IMR-90 (cell line): Measurements from ENCODE around the gene RHOT1. TPM values are rescaled to one million over a fixed set of nuclear protein-coding genes. Genes with fewer than 3 reads are reported as not detected.
A peak's percentile ranks its signal among the peaks of the same experiment; 100 is the strongest.

Source experiments
- ATAC-seq: fragments of 200-7000 bp; cut with Tn5 transposase; 2 replicates; pipeline ENCODE4 v1.9.1; 2020; ENCODE audit warnings: low read depth, mild to moderate bottlenecking, moderate library complexity
- BruUV-seq: library from RNA; stranded (reverse); fragments of 400-500 nt; replicated peaks from 2 replicates; lab custom pipeline; 2021; lab: Mats Ljungman, UMichigan
- CTCF ChIA-PET: fragments of 300-600 bp; formaldehyde crosslinking; extraction: SDS; loops from one replicate; lab custom pipeline; 2021; ENCODE audit warnings: antibody characterized with exemption; lab: Yijun Ruan, JAX
- POLR2A ChIA-PET: fragments of 300-600 bp; sonication (Branson Sonifier 250); formaldehyde crosslinking; loops from one replicate; lab custom pipeline; 2022; ENCODE audit warnings: antibody characterized with exemption; ENCODE audit not compliant: unreplicated experiment; lab: Charles Lee
- DNase-seq: peaks from one replicate; pipeline ENCODE4 v3.0.0; 2013
- H2AFZ ChIP-seq: replicated peaks from 2 replicates; pipeline ENCODE3; 2013; ENCODE audit warnings: low read length, mild to moderate bottlenecking; ENCODE audit not compliant: poor library complexity
- H2AK5ac ChIP-seq: 2 replicates; pipeline ENCODE4 v1.6.1; 2013; ENCODE audit warnings: low read depth, low read length, inconsistent platforms
- H2AK9ac ChIP-seq: replicated peaks from 2 replicates; pipeline ENCODE3; 2013; ENCODE audit warnings: mild to moderate bottlenecking, low read depth, low read length, moderate library complexity; ENCODE audit not compliant: poor library complexity
- H2BK120ac ChIP-seq: 2 replicates; pipeline ENCODE4 v1.6.1; 2013; ENCODE audit warnings: low read depth, low read length, inconsistent platforms
- H2BK15ac ChIP-seq: 3 replicates; pipeline ENCODE4 v1.6.1; 2013; ENCODE audit warnings: low read depth, low read length, inconsistent platforms
- H2BK20ac ChIP-seq: 2 replicates; pipeline ENCODE4 v1.6.1; 2013; ENCODE audit warnings: low read depth, mild to moderate bottlenecking, inconsistent platforms, low read length, moderate library complexity
- H2BK5ac ChIP-seq: 2 replicates; pipeline ENCODE4 v1.6.1; 2013; ENCODE audit warnings: mild to moderate bottlenecking, low read depth, low read length, inconsistent platforms; ENCODE audit not compliant: poor library complexity, severe bottlenecking
- H3K14ac ChIP-seq: replicated peaks from 2 replicates; pipeline ENCODE4 v1.6.1; 2013; ENCODE audit warnings: low read depth, low read length, inconsistent platforms
- H3K18ac ChIP-seq: 2 replicates; pipeline ENCODE4 v1.6.1; 2013; ENCODE audit warnings: low read depth, low read length, control low read depth
- H3K23ac ChIP-seq: 2 replicates; pipeline ENCODE4 v1.6.1; 2013; ENCODE audit warnings: low read depth, low read length, inconsistent platforms
- H3K27ac ChIP-seq: 2 replicates; pipeline ENCODE4 v1.5.1; 2013; ENCODE audit warnings: mild to moderate bottlenecking, control low read depth, low read length; ENCODE audit not compliant: insufficient read depth
- H3K27me3 ChIP-seq: 2 replicates; pipeline ENCODE4 v1.6.1; 2013; ENCODE audit warnings: low read length; ENCODE audit not compliant: control insufficient read depth, insufficient read depth
- H3K36me3 ChIP-seq: 2 replicates; pipeline ENCODE4 v1.6.1; 2013; ENCODE audit warnings: low read length, mixed read lengths; ENCODE audit not compliant: control insufficient read depth, insufficient read depth
- H3K4ac ChIP-seq: 2 replicates; pipeline ENCODE4 v1.6.1; 2013; ENCODE audit warnings: low read depth, low read length, inconsistent platforms
- H3K4me1 ChIP-seq: 2 replicates; pipeline ENCODE4 v1.6.1; 2013; ENCODE audit warnings: low read length, mixed read lengths; ENCODE audit not compliant: control insufficient read depth, insufficient read depth
- H3K4me2 ChIP-seq: 2 replicates; pipeline ENCODE4 v1.6.1; 2013; ENCODE audit warnings: low read depth, mild to moderate bottlenecking, control low read depth, low read length, moderate library complexity
- H3K4me3 ChIP-seq: 2 replicates; pipeline ENCODE4 v1.5.1; 2013; ENCODE audit warnings: low read depth, mild to moderate bottlenecking, control low read depth, low read length, moderate library complexity; ENCODE audit not compliant: insufficient read depth
- H3K56ac ChIP-seq: 2 replicates; pipeline ENCODE4 v1.6.1; 2013; ENCODE audit warnings: low read length, inconsistent platforms; ENCODE audit not compliant: insufficient read depth; ENCODE audit errors: extremely low read depth
- H3K79me1 ChIP-seq, 2 experiments: 2 replicates each; pipeline ENCODE4 v1.6.1; 2013; ENCODE audit warnings: low read length in 2 of 2, inconsistent platforms in 1 of 2, low read depth in 1 of 2
- H3K9ac ChIP-seq: 2 replicates; pipeline ENCODE4 v1.6.1; 2013; ENCODE audit warnings: low read depth, low read length, control low read depth
- H3K9me1 ChIP-seq: 2 replicates; pipeline ENCODE4 v1.6.1; 2013; ENCODE audit warnings: low read length, inconsistent platforms; ENCODE audit not compliant: insufficient read depth
- H3K9me3 ChIP-seq: 2 replicates; pipeline ENCODE4 v1.6.1; 2013; ENCODE audit warnings: low read length; ENCODE audit not compliant: control insufficient read depth, insufficient read depth
- H4K20me1 ChIP-seq: 2 replicates; pipeline ENCODE4 v1.6.1; 2013; ENCODE audit warnings: low read length, inconsistent platforms; ENCODE audit not compliant: insufficient read depth
- H4K5ac ChIP-seq: 2 replicates; pipeline ENCODE4 v1.6.1; 2013; ENCODE audit warnings: mild to moderate bottlenecking, low read depth, low read length, control low read depth
- H4K8ac ChIP-seq, 2 experiments: 2 replicates each; pipeline ENCODE4 v1.6.1; 2013; ENCODE audit warnings: low read depth in 2 of 2, low read length in 2 of 2, control low read depth in 1 of 2, inconsistent platforms in 1 of 2
- H4K91ac ChIP-seq: 2 replicates; pipeline ENCODE4 v1.6.1; 2013; ENCODE audit warnings: low read depth, low read length, inconsistent platforms; ENCODE audit not compliant: insufficient read depth
- BHLHE40 ChIP-seq: fragments of 150-350 bp; IDR thresholded peaks from 2 replicates; pipeline ENCODE4 v1.6.1; 2016; ENCODE audit warnings: mild to moderate bottlenecking, low read depth, low read length
- CEBPB ChIP-seq: IDR thresholded peaks from 2 replicates; pipeline ENCODE4 v1.6.1; 2012; ENCODE audit warnings: low read depth, low read length, improper control_type of control experiment
- ELK1 ChIP-seq: fragments of 150-350 bp; IDR thresholded peaks from 2 replicates; pipeline ENCODE4 v1.6.1; 2016; ENCODE audit warnings: low read depth, mild to moderate bottlenecking, low read length, moderate library complexity, borderline replicate concordance
- FOS ChIP-seq: fragments of 150-350 bp; IDR thresholded peaks from 2 replicates; pipeline ENCODE4 v1.6.1; 2016; ENCODE audit warnings: low read depth, low read length
- NFE2L2 ChIP-seq: fragments of 150-350 bp; IDR thresholded peaks from 2 replicates; pipeline ENCODE4 v1.6.1; 2016; ENCODE audit warnings: low read depth, mild to moderate bottlenecking, low read length
- RAD21 ChIP-seq: IDR thresholded peaks from 2 replicates; pipeline ENCODE4 v1.6.1; 2012; ENCODE audit warnings: low read length, improper control_type of control experiment
- RCOR1 ChIP-seq: IDR thresholded peaks from 2 replicates; pipeline ENCODE4 v1.6.1; 2012; ENCODE audit warnings: mild to moderate bottlenecking, low read length, improper control_type of control experiment; ENCODE audit not compliant: insufficient replicate concordance
- WGBS, 2 experiments: methylation state at CpG; one replicate each; pipeline versions ENCODE4 v1.1.5 to v1.1.7; 2013; ENCODE audit warnings: missing lambda C conversion rate in 2 of 2; ENCODE audit not compliant: insufficient read length in 1 of 2; ENCODE audit errors: extremely low coverage in 2 of 2; 5-methylcytosine and 5-hydroxymethylcytosine counted together
- dilution Hi-C: fragments of 300-500 bp; cut with HindIII; formaldehyde crosslinking; loops from one replicate; pipeline ENCODE4 v1.14.3; 2018; ENCODE audit warnings: low sequenced_read_pairs; ENCODE audit not compliant: unreplicated experiment
- in situ Hi-C: fragments of 300-500 bp; cut with MboI; formaldehyde crosslinking; loops from 3 replicates; pipeline ENCODE4 v1.14.3; 2019; ENCODE audit warnings: low sequenced_read_pairs, inconsistent platforms, mixed read lengths
- intact Hi-C: fragments of 100-400 bp; cut with micrococcal nuclease; formaldehyde crosslinking; loops from 2 replicates; pipeline ENCODE4 v1.10.0; 2022
- polyA plus RNA-seq, 3 experiments: library from polyadenylated mRNA; depleted of rRNA; stranded (reverse); fragments of >200 nt; gene quantifications; 2 replicates each; pipeline ENCODE4 v1.2.3, GENCODE V29; 2012; ENCODE audit warnings: low replicate concordance in 1 of 3
- total RNA-seq: library from RNA; depleted of rRNA; stranded (reverse); fragments of >200 nt; gene quantifications from 2 replicates; pipeline ENCODE4 v1.2.3, GENCODE V29; 2012
- TF ChIP-seq, protein P1 (sequence below): fragments of 150-350 bp; IDR thresholded peaks from 2 replicates; pipeline ENCODE4 v1.6.1; 2017; ENCODE audit warnings: mild to moderate bottlenecking, antibody characterized with exemption, low read length, low read depth

Gene RHOT1
- total and polyA plus RNA-seq, 2 of the 4 experiments (the other 2 are of a cell fraction): 27.4 to 27.6 TPM

- WGBS, 2 experiments: 0% methylated on average over 1 of the region's 9 CpGs; no CpG with 5 or more reads in 1 of the 2 experiments
- Histone ChIP-seq H2BK5ac (no peak overlapping the region), H3K4me3 (no peak overlapping the region), H3K18ac (no peak overlapping the region), H2AFZ (peak overlapping the region; percentile 5), H3K4ac (no peak overlapping the region), H3K14ac (no peak overlapping the region), H4K20me1 (no peaks in the 10 kb centered on the region), H3K9ac (no peak overlapping the region), H3K79me1 (no peaks in the 10 kb centered on the region), H4K8ac (no peak overlapping the region), H2BK15ac (no peak overlapping the region), H3K27ac (no peak overlapping the region), H3K56ac (no peak overlapping the region), H2AK5ac (no peak overlapping the region), H2BK120ac (no peak overlapping the region), H3K9me3 (no peaks in the 10 kb centered on the region), H2BK20ac (no peak overlapping the region), H3K23ac (no peak overlapping the region), H3K36me3 (no peaks in the 10 kb centered on the region), H3K4me2 (no peak overlapping the region; the same call in 1 of the 2 replicates), H4K91ac (no peak overlapping the region), H3K9me1 (peaks cover 3% of the 10 kb centered on the region; the same call in 1 of the 2 replicates), H3K27me3 (peaks cover 11% of the 10 kb centered on the region; the same call in 1 of the 2 replicates), H4K5ac (no peak overlapping the region), H2AK9ac (no peak overlapping the region), H3K4me1 (peaks cover 6% of the 10 kb centered on the region; the same call in 1 of the 2 replicates)
- intact Hi-C loops (loop anchor here (10.0 kb wide), 1 partner anchor 189 kb away; the partner anchor contains the start of gene PSMD11), dilution Hi-C loops (no loop called here), in situ Hi-C loops (no loop called here)
- ChIA-PET CTCF (no interaction called here), POLR2A (no interaction called here)
- BruUV-seq: no TSS peak
- DNase-seq (peak; percentile 24), ATAC-seq (peak; percentile 55)
- TF ChIP-seq RAD21 (no peak), FOS (no peak), CEBPB (no peak), RCOR1 (no peak), NFE2L2 (no peak), BHLHE40 (no peak), ELK1 (no peak)
- TF ChIP-seq, protein P1, sequence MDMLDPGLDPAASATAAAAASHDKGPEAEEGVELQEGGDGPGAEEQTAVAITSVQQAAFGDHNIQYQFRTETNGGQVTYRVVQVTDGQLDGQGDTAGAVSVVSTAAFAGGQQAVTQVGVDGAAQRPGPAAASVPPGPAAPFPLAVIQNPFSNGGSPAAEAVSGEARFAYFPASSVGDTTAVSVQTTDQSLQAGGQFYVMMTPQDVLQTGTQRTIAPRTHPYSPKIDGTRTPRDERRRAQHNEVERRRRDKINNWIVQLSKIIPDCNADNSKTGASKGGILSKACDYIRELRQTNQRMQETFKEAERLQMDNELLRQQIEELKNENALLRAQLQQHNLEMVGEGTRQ: no peak
These were observed 113.9 kb downstream of the RHOT1 start for GRCh38 chr17:32256012-32256700.
